ENCODE measurements around the gene EPB41L4A. TPM values are rescaled to one million over a fixed set of nuclear protein-coding genes. Genes with fewer than 3 reads are reported as not detected.
"Not testable (repeated sequence)": the region's sequence is repeated elsewhere in the genome, so short reads cannot be mapped to it uniquely, and the experiment has no call there.

Gene EPB41L4A
- polyA plus RNA-seq, 1 donor: 6.1 TPM

DNA sequence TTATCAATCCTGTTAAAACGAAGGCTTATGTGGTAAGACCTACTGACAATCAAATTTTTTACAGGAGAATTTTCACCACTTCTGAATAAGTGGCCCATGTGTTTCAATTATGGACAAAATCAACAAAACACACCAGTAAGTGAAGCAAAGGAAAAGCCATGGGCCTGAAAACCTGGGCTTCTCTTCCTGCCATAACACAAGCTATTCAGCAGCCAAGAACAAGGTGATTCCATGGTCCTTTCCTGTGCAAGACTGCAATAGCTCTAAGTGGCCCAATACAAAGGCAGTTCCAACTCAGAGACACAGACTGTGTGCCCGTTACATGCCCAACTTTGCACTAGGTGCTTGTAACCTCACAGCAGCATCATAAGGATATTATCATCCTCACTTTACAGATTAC is 168.5 kb downstream of the EPB41L4A start:
- no peak for DNase-seq

DNA sequence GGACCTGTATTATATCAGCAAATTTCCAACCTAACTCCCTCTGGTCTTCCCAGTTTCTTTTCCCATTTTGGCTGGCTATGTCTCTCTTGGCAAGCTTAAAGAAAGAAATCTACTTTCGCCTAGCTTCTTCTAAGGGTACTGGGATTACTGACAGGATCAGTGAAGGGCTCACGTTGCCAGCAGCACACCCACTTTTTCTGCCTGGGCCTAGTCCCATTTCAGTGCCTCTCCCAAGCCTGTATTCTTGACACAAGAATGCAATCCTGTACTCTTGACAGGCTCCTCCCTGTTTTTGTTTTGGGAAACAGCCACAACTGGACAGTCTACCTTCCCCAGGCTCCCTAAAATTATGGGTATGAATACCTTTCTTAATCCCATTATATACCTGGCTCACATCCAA is 170.5 kb downstream of the EPB41L4A start:
- no peak for DNase-seq

DNA sequence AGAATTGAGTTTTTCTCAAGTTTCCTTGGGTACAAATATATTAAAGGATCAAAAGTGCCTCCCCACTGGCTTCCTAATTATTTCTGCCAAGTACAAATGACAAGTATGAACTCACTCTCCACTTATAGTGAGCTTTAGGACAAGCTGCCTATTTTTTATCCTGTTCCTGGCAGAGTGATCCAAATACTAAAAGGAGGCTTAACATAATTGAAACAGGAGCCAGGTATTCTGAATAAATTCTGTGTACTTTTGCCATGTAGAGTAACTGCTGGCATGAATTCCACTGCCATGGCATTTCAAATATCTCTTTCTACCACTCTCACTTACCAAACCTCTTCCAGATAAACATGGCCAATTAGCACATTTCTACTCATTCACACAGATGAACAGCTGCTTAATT is 171.1 kb downstream of the EPB41L4A start:
- no peak for DNase-seq

DNA sequence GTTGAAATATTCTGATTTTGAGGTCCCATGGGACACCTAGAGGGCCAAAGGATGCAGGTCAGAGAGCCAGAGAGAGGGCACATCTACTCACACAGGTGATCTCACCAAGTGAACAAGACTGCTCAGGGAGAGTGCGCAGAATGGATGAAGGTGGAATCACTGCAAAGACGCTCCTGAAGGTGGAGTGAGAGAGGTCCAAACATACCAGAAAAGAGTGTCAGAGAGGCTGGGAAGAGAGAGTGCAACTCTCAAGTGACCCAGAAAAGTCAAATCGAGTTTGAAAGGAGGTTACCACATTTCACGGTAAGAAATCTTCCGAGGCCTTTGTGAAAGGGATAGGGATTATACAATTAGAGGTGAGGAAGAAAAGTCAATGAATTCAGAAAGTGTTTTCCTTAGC is 173.4 kb downstream of the EPB41L4A start:
- no peak for DNase-seq

DNA sequence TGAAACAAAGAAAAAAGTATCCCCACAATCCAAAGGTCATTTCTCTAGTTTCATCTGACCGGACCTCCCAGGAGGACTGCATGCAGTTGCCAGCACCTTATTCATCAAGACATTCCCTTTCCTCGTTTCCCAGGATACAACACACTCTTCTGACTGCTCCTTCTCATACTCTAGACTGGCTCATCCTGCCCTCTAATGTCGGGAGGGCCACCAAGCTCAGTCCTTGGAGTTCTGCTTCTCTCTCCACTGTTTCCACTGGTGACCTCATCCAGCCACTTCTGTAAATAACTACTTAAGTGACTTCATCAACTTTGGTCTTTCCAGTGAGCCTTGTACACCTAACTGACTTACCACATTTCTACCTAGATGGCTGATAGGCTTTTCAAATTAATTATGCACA is 179.1 kb downstream of the EPB41L4A start:
- DNase-seq: no peak

DNA sequence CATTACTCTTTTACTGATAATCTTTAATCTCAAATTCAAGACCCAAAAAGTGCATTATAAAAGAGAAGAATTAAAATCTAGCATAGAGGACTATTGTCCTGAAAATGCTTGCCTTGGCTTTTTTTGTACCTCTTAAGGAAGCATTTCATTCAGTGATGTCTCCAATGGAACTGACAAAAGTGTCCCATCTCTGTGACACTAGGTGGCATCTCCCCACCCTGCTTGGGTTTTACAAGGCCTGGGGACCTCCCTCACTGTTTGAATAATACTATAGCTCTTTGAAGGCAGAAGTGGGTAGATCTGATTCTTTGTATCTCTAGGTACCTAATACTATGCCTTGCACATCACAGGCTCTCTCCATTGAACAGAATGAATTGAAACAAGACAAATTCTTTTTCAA is 180.6 kb downstream of the EPB41L4A start:
- DNase-seq: no peak

DNA sequence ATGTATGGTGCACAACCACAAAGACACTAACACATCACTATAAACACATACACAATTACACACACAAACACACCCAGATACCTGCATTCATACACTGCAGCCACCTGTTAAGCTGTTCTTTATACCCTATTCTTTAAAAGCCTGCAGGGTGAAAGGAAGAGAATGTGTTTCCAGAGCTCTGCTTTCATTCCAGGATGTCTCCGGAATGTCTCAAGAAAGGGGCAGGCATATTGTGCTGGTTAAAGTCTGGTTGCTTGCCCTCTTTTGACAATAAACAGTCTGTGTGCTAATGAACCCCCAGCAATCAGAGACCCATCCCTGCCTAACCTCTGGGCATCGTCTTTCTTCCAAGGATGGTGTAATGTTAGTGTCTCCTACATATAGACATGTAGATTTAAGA is 181.6 kb downstream of the EPB41L4A start:
- DNase-seq: no peak

DNA sequence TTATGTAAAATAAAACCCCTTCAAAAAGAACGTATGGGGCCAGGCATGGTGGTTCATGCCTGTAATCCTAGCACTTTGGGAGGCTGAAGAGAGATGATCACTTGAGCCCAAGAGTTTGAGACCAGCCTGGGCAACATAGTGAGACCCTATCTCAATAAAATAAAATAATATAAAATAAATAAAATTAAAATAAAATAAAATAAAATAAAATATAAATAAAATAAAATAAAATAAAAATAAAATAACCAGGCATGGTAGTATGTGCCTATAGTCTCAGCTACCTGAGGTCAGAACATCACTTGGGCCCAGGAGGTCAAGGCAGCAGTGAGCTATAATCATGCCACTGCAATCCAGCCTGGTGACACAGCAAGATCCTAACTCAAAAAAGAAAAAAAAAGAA is 185.1 kb downstream of the EPB41L4A start:
- DNase-seq: no peak

DNA sequence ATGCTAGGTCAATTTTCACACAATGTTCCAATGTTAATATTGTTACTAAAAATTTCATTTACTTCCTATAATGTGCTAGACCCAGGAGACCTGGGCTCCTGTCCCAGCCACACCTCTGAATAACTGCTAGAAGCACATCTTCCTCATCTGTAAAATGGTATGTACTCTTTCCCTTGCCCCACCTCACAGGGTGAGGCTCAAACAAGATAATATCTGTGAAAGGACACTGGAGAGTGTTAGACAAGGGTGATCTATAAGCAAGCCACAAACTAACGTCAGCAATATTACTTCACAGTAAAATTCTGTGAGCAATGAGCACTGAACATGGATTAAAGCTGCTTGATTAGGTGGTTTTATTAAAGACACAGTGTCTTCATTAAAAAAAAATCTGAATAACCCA is 186.4 kb downstream of the EPB41L4A start:
- DNase-seq: no peak

DNA sequence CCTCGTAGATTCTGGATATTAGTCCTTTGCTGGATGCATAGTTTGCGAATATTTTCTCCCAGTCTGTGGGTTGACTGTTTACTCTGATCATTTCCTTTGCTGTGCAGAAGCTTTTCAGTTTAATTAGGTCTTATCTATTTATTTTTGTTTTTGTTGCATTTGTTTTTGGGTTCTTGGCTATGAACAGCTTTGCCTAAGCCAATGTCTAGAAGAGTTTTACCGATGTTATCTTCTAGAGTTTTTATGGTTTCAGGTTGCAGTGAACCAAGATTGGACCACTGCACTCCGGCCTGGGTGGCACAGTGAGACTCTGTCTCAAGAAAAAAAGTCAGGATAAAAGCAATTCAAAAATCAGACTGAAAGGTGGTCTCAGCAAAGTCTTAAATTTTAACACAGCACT is 188.5 kb downstream of the EPB41L4A start:
- no peak for DNase-seq

DNA sequence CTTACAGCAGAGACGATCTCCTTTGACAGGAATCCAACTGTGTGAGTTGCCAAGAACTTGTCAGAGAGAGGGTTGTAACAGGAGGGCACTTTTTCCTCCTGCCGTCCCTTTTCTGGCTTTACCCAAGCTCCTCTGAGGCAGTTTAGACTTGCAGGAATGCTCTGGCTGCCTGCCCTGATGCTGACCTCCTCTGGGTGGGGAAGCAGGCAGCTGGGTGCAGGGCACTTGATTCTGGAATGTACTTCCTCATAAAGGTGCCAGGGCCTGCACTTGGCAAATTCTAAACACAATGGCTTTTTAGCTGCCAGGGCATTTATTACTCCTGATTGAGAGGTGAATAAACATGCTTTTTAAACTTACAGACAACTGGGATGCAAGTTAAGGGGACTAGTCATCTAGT is 190.4 kb downstream of the EPB41L4A start:
- DNase-seq: no peak

DNA sequence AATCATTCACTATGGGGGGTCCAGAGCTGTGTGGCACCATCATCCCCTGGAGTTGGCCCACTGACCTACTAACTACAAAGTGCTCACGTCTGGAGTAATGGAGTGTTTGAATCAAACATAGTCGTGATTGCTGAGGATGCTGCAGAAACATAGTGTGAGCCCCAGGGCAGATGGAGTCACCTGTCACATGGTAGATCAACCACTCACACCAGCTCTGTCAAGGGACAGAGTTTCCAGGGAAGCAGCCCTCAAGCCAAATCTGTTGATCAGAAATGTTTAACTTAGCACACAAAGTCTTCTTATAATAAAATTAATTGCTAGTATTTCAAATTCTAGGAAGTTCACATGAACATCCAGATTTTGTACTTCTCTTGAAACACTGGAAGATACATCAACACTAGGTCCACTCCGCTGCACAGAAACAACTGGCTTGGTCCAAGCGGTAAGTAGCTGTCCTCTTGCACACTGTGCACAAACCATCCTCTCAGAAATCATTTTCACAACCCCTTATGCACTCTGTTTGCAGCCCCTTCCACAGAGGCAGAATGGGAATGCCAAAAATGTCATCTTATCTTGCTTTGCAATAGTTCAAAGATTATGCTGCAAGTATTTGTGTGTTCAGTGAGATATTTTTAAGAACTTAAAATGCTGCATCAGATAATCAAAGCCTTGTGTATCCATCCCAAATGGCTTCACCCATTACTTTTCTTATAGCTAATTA is 191.0 kb downstream of the EPB41L4A start:
- DNase-seq: no peak

DNA sequence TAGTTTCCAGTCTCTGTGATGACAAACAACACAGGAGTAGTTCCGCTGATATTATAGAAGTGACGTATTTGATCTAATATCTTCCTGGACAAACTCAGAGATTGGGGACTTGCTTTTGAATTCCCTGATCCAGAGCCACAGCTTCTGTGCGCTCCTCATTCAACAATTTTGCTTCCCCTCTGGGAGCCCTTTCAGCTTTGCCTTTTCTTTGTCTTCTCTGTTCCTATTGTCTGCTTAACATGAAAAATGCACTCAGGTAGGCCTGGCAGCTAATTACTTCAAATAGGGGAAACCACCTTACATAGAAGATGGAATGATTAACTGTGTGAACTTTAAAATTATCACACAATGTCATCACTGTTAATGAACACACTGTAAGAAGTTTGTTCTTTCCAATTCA is 192.9 kb downstream of the EPB41L4A start:
- DNase-seq: no peak

DNA sequence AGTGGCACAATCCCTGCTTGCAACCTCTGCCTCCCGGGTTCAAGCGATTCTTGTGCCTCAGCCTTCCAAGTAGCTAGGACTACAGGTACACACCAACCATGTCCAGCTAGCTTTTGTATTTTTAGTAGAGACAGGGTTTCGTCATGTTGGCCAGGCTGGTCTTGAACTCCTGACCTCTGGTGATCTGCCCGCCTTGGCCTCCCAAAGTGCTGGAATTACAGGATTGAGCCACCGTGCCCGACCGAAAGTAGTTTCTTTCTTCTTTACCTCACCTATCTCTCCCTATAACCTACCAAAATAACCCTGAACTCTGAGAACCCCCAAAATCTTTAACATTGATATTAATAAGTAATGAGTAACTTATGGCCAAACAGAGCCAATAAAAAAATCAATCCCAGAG is 196.1 kb downstream of the EPB41L4A start:
- not testable (repeated sequence) for DNase-seq

DNA sequence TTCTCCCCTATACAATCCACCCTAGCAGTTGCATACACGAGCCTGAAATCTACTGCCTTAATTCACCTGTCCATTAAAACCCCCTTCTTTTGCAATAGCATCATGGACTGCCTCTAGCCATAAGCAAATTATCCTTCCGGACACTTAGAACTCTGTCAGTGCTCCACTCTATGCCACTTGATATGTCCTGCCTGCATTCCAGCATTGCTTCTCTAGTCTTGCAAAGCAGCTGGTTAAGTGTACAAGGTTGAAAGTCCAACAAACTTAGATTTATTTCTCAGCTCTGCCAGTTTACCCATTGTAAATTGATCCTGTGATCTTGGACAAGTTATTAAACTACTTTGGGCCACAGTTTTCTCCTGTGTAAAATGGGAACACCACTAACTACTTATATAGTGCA is 197.9 kb downstream of the EPB41L4A start:
- no peak for DNase-seq

DNA sequence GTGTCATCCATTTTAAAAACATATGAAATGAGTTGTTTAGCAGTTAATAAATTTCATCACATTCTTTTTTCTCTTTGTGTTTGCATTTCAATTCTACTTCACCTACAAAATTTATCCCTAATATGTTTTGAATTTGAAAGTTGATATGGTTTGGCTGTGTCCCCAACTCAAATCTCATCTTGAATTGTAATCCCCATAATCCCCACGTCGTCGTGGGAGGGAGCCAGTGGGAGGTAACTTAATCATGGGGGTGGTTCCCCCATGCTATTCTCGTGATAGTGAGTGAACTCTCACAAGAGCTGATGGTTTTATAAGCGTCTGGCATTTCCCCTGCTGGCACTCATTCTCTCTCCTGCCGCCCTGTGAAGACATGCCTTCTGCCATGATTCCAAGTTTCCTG is 200.1 kb downstream of the EPB41L4A start:
- no peak for DNase-seq

DNA sequence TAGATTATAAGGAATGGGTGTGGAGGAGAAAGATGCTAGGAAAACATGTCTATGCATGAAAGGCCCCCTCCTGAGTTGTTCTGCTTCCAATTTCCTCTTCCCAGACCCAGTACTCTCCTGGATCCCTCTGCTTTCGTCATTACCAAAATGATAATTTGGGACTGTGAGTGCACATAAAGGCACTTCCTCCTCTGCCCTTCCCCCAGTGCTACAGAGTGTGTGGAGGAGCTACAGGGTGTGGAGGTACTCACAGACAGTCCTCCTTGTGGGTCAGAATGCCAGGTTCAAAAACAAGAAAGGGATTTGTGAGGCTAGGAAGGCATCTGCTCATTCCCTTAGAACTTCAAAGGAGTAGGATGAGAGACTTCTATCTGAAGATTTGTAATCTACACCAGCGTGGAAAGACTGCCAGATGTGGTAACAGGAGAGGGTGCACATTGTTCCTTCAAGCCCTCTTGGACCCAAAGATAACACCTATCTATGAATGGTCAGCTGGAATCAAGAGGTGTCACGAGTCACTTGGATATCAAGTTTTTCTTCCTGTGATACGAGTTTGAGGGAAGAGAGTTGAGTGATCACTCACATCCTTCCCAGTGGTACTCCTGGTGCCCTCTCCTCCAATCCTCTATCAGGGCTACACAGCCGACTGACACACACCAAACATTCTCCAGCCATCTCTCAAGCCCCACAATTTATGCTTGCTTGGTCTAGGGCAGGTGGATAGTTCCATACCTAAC is 201.1 kb downstream of the EPB41L4A start:
- no peak for DNase-seq

DNA sequence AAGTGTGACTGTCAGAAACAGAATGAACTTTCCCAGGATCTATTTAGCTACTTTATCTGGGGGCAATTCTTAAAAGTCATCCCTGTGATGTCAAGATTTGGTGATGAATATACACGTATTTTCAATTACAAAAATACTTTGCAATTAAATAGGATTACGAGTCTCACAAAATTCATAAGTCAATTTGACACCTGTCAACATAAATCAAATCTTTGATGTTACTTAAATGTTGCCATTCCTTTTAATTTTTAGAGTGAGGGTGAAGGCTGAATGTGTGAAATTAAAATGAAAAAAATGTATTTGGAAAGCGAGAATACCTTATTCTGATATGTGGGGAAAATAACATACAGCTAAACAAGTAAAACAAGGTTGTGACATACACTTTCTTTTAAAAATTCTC is 202.9 kb downstream of the EPB41L4A start:
- DNase-seq: no peak

DNA sequence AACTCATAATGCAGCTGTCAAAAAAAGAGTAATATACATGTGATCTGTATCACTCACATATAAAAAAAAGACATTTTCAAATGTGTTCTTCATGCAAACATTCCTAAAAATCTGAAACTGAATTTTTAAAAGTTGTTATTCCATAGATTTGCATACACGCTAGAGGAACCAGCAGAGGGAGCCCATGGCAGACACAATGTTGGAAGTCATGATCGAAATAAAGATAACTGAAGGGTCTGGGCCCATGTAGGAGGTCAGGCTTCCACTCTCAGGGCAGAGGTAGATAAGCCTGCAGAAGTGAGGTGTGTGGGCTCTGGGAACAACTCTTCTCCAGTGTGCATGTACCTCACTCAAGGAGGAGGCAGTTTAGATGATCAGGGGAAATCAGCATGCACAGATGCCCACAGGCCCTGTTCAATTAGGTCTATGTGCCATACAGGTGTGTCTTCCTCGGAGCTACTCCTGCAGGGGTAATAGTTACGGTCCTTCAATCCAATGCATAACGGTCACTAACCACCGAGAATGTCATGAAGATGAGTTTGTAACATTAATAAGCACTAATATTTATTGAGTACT is 208.6 kb downstream of the EPB41L4A start:
- DNase-seq: peak; percentile 28

DNA sequence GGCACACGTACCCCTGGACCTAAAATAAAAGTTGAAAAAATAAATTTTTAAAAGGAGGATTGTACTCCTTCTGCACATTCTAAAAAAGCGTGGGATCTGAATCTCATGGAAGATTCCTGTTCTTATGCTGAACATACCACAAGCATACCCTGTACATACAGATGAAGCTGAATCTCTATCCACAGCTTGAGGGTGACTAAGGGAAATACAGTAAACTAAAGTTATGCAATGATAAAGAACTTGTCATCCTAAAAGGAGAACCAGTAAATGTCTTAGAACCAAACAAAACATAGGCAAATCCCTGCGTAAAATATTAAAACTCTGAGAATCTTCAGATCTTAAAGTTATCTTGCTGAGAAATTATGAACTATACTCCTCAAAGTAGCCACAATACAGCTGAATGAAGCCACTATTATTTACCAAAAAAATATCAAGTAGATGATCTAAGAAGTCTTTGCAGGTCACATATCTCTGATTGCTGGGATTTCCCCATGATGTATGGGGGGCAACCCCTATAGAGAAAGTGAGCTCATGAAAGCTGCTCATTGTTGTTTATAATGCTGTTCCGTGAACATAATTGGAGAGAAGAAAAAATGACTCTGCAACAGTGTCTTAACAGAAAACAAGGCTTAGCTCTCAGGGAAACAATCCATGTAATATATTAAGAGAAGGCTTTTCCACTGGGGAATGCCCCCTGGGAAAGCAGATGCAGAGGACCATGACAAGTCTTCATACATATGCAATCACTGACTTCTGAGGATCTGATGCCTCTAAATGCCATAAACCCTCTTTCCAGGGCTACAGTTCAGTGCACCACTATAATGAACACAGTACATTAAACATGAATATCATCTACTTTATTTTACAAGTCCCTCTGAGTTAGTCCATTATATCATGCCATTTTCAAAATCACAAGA is 210.1 kb downstream of the EPB41L4A start:
- DNase-seq: no peak

DNA sequence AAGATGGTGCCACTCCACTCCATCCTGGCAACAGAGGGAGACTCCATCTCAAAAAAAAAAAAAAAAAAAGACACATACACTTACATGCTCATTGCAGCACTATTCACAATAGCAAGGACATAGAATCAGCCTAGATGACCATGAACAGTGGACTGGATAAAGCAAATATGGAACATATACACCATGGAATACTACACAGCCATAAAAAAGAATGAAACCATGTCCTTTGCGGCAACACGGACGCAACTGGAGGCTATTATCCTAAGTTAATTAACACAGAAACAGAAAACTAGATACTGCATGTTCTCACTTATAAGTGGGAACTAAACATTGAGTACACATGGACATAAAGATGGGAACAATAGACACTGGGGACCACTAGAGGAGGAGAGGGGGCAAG is 210.9 kb downstream of the EPB41L4A start:
- DNase-seq: not testable (repeated sequence)

DNA sequence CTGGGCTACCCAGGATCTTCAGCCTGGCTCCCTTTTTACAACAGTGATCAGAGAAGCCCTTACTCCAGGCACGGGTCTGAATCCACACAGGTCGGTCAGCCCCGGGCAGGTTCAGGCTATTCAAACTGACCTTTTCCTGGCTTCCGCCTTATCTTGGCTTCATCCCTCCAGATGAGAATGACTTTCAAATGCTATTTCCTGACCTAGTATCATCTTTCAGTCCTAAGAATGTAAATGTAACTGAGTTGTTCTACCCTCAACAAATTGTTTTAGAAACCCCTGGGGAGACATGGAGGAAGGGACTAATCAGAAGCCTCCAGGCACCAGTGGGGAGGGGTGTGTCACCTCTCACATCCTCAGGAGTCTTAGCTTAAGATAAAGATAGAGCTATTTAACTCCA is 213.2 kb downstream of the EPB41L4A start:
- DNase-seq: no peak

DNA sequence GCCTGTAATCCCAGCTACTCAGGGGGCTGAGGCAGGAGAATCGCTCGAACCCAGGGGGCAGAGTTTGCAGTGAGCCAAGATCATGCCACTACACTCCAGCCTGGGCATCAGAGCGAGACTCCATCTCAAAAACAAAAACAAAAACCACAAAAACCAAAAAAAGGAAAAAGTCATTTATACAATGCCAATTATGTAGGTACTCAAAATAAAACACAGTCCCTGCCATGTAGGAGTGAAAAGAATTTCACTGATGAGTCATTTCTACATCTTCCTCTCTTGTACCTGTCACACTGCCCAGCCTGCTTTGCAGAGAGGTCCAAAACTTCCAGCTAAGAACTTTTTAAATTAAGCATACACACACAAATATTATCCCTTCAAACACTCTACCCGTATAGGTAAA is 215.8 kb downstream of the EPB41L4A start:
- DNase-seq: no peak
